GM21619 (cell line): Measurements from ENCODE around the gene JAKMIP2.
A peak's percentile ranks its signal among the peaks of the same experiment; 100 is the strongest.
"Not testable (repeated sequence)": the region's sequence is repeated elsewhere in the genome, so short reads cannot be mapped to it uniquely, and the experiment has no call there.

Experiments used
- ATAC-seq: cut with Tn5 transposase; IDR thresholded peaks from one replicate; pipeline ENCODE4 v1.9.1; 2021; ENCODE audit not compliant: unreplicated experiment

Gene JAKMIP2

GRCh38 chr5:147782110-147783028, at the start of gene JAKMIP2:
Gene JAKMIP2, minus strand, starts transcription at chr5:147782728. Its CDS starts 110,922 bp downstream, at chr5:147671806.
- peak; percentile 72 for ATAC-seq

GRCh38 chr5:147831465-147831864, 48.9 kb upstream of the JAKMIP2 start, which contains the start of gene SPINK1:
Gene SPINK1, minus strand, starts transcription at chr5:147831671. Its CDS starts 94 bp downstream, at chr5:147831577.
- no peak for ATAC-seq

- ATAC-seq: no peak
Measured at GRCh38 chr5:147830035-147830434, 47.5 kb upstream of the JAKMIP2 start.

GRCh38 chr5:147827017-147827416, 44.5 kb upstream of the JAKMIP2 start:
- not testable (repeated sequence) for ATAC-seq

- ATAC-seq: no peak
Measured at GRCh38 chr5:147826361-147826760, 43.8 kb upstream of the JAKMIP2 start.

- peak; percentile 87 for ATAC-seq
Measured at GRCh38 chr5:147822686-147823491, 40.4 kb upstream of the JAKMIP2 start.

- not testable (repeated sequence) for ATAC-seq
Measured at GRCh38 chr5:147822222-147822621, 39.7 kb upstream of the JAKMIP2 start.

- no peak for ATAC-seq
Measured at GRCh38 chr5:147821766-147822165, 39.2 kb upstream of the JAKMIP2 start.

GRCh38 chr5:147819261-147819770, 36.8 kb upstream of the JAKMIP2 start:
- no peak for ATAC-seq

- ATAC-seq: no peak
Measured at GRCh38 chr5:147818290-147818689, 35.8 kb upstream of the JAKMIP2 start.

- no peak for ATAC-seq
Measured at GRCh38 chr5:147813696-147814095, 31.2 kb upstream of the JAKMIP2 start.

- no peak for ATAC-seq
Measured at GRCh38 chr5:147809830-147810666, 27.5 kb upstream of the JAKMIP2 start.

- ATAC-seq: peak; percentile 84
Measured at GRCh38 chr5:147805030-147805454, 22.5 kb upstream of the JAKMIP2 start.

GRCh38 chr5:147804334-147804733, 21.8 kb upstream of the JAKMIP2 start:
- ATAC-seq: no peak

GRCh38 chr5:147803926-147804325, 21.4 kb upstream of the JAKMIP2 start:
- ATAC-seq: no peak

- ATAC-seq: not testable (repeated sequence)
Measured at GRCh38 chr5:147803161-147803560, 20.6 kb upstream of the JAKMIP2 start.

- ATAC-seq: no peak
Measured at GRCh38 chr5:147801461-147801860, 18.9 kb upstream of the JAKMIP2 start.

- no peak for ATAC-seq
Measured at GRCh38 chr5:147800491-147800890, 18.0 kb upstream of the JAKMIP2 start.

GRCh38 chr5:147796556-147797308, 14.2 kb upstream of the JAKMIP2 start:
- ATAC-seq: no peak

- no peak for ATAC-seq
Measured at GRCh38 chr5:147791181-147791580, 8.7 kb upstream of the JAKMIP2 start.
